GM12874 (cell line): ENCODE results near the gene SCAF4.

Source experiments
- CTCF ChIP-seq: IDR thresholded peaks from 2 replicates; pipeline ENCODE4 v1.5.1; 2011; ENCODE audit warnings: low read depth, mild to moderate bottlenecking, control low read depth, low read length, moderate library complexity; ENCODE audit not compliant: insufficient read depth

Gene SCAF4

GRCh38 chr21:31675318-31675717, 56.6 kb downstream of the SCAF4 start:
- no peak for TF ChIP-seq CTCF

GRCh38 chr21:31673321-31673912, 58.5 kb downstream of the SCAF4 start:
- TF ChIP-seq CTCF = no peak

- no peak for TF ChIP-seq CTCF
Observed at GRCh38 chr21:31671931-31672330, 60.0 kb downstream of the SCAF4 start.

GRCh38 chr21:31671146-31671716, 60.7 kb downstream of the SCAF4 start:
- TF ChIP-seq CTCF = no peak

- no peak for TF ChIP-seq CTCF
Observed at GRCh38 chr21:31670070-31670469, 61.8 kb downstream of the SCAF4 start.

- no peak for TF ChIP-seq CTCF
Observed at GRCh38 chr21:31668651-31669491, 63.0 kb downstream of the SCAF4 start.

GRCh38 chr21:31667639-31668038, 64.3 kb downstream of the SCAF4 start:
- no peak for TF ChIP-seq CTCF
